ENCODE data around the gene ZFHX2. TPM values are rescaled to one million over a fixed set of nuclear protein-coding genes. Genes with fewer than 3 reads are reported as not detected.
A peak's percentile ranks its signal among the peaks of the same experiment; 100 is the strongest.
"Not testable (repeated sequence)": the region's sequence is repeated elsewhere in the genome, so short reads cannot be mapped to it uniquely, and the experiment has no call there.

Gene ZFHX2
- total RNA-seq, 1 donor from 2014 or later = 27.3 TPM

- Histone ChIP-seq H3K4me2 (ENCODE audit: low read length) (no peak overlapping the region), H2AFZ (ENCODE audit: low read depth, low read length) (no peak overlapping the region)
- peaks cover 24% of the 10 kb centered on the region for H3K4me1 Mint-ChIP-seq (ENCODE audit: low read depth, unreplicated experiment)
These were observed 13.4 kb downstream of the ZFHX2 start for GRCh38 chr14:23538050-23538718.

GRCh38 chr14:23537351-23538049, 14.1 kb downstream of the ZFHX2 start:
- Histone ChIP-seq H3K9me3 (ENCODE audit: insufficient read depth, low read depth, low read length) (no peaks in the 10 kb centered on the region), H3K36me3 (ENCODE audit: insufficient read depth, low read length) (no peaks in the 10 kb centered on the region), H3K4me1 (ENCODE audit: insufficient read depth, low read length) (peaks cover 3% of the 10 kb centered on the region), H4K20me1 (ENCODE audit: insufficient read depth, low read length) (no peaks in the 10 kb centered on the region), H3K4me2 (ENCODE audit: low read length) (no peak overlapping the region), H3K79me2 (ENCODE audit: insufficient read depth, low read length) (no peaks in the 10 kb centered on the region), H2AFZ (ENCODE audit: low read depth, low read length) (no peak overlapping the region), H3K27ac (ENCODE audit: low read depth, low read length) (no peak overlapping the region), H3K4me3 (ENCODE audit: insufficient read depth, low read depth, low read length) (no peak overlapping the region), H3K9ac (ENCODE audit: low read length) (no peak overlapping the region), H3K27me3 (ENCODE audit: insufficient read depth, low read length) (no peaks in the 10 kb centered on the region)
- Mint-ChIP-seq H3K27me3 (ENCODE audit: low read depth, unreplicated experiment) (no peaks in the 10 kb centered on the region), H3K4me1 (ENCODE audit: low read depth, unreplicated experiment) (peaks cover 24% of the 10 kb centered on the region), H3K36me3 (ENCODE audit: low read depth, unreplicated experiment) (peaks cover 12% of the 10 kb centered on the region), H3K9me3 (ENCODE audit: unreplicated experiment) (no peaks in the 10 kb centered on the region), H3K27ac (ENCODE audit: unreplicated experiment) (no peak overlapping the region), H3K4me3 (ENCODE audit: unreplicated experiment) (peak overlapping the region; percentile 22)
- DNase-seq (ENCODE audit: low read depth) (no peak), FAIRE-seq (no peak)
- TF ChIP-seq EZH2 (IDR thresholded peaks at IDR 0.05; ENCODE audit: insufficient read depth, low read length) (no peak), CTCF (IDR thresholded peaks at IDR 0.05; ENCODE audit: insufficient read depth, low read depth, low read length) (no peak)

More at GRCh38 chr14:23538050-23538718, 13.4 kb downstream of the ZFHX2 start:
- DNase-seq (ENCODE audit: low read depth) (no peak), FAIRE-seq (no peak)
- Histone ChIP-seq H4K20me1 (ENCODE audit: insufficient read depth, low read length) (no peaks in the 10 kb centered on the region), H3K36me3 (ENCODE audit: insufficient read depth, low read length) (no peaks in the 10 kb centered on the region), H3K27ac (ENCODE audit: low read depth, low read length) (no peak overlapping the region), H3K27me3 (ENCODE audit: insufficient read depth, low read length) (no peaks in the 10 kb centered on the region), H3K9me3 (ENCODE audit: insufficient read depth, low read depth, low read length) (no peaks in the 10 kb centered on the region), H3K4me1 (ENCODE audit: insufficient read depth, low read length) (peaks cover 3% of the 10 kb centered on the region), H3K79me2 (ENCODE audit: insufficient read depth, low read length) (no peaks in the 10 kb centered on the region), H3K9ac (ENCODE audit: low read length) (no peak overlapping the region), H3K4me3 (ENCODE audit: insufficient read depth, low read depth, low read length) (no peak overlapping the region)
- H3K36me3 Mint-ChIP-seq (ENCODE audit: low read depth, unreplicated experiment) = peaks cover 9% of the 10 kb centered on the region
- peak overlapping the region; percentile 22 for H3K4me3 Mint-ChIP-seq (ENCODE audit: unreplicated experiment)
- H3K9me3 Mint-ChIP-seq (ENCODE audit: unreplicated experiment) = no peaks in the 10 kb centered on the region
- TF ChIP-seq EZH2 (IDR thresholded peaks at IDR 0.05; ENCODE audit: insufficient read depth, low read length) (no peak), CTCF (IDR thresholded peaks at IDR 0.05; ENCODE audit: insufficient read depth, low read depth, low read length) (no peak)
- no peaks in the 10 kb centered on the region for H3K27me3 Mint-ChIP-seq (ENCODE audit: low read depth, unreplicated experiment)
- peak overlapping the region; percentile 73 for H3K27ac Mint-ChIP-seq (ENCODE audit: unreplicated experiment)

- FAIRE-seq; H3K4me2 ChIP-seq (ENCODE audit: low read length); H3K27me3 ChIP-seq (ENCODE audit: insufficient read depth, low read length); H3K27ac Mint-ChIP-seq (ENCODE audit: unreplicated experiment); H3K27ac ChIP-seq (ENCODE audit: low read depth, low read length); H3K4me3 ChIP-seq (ENCODE audit: insufficient read depth, low read depth, low read length); H3K36me3 ChIP-seq (ENCODE audit: insufficient read depth, low read length); DNase-seq (ENCODE audit: low read depth); H3K9me3 Mint-ChIP-seq (ENCODE audit: unreplicated experiment); H3K79me2 ChIP-seq (ENCODE audit: insufficient read depth, low read length); H4K20me1 ChIP-seq (ENCODE audit: insufficient read depth, low read length); H3K27me3 Mint-ChIP-seq (ENCODE audit: low read depth, unreplicated experiment); H3K4me3 Mint-ChIP-seq (ENCODE audit: unreplicated experiment); H3K9me3 ChIP-seq (ENCODE audit: insufficient read depth, low read depth, low read length); H3K9ac ChIP-seq (ENCODE audit: low read length); H2AFZ ChIP-seq (ENCODE audit: low read depth, low read length); H3K4me1 ChIP-seq (ENCODE audit: insufficient read depth, low read length): not testable (repeated sequence)
- H3K4me1 Mint-ChIP-seq (ENCODE audit: low read depth, unreplicated experiment) = peaks cover 22% of the 10 kb centered on the region
- peaks cover 17% of the 10 kb centered on the region for H3K36me3 Mint-ChIP-seq (ENCODE audit: low read depth, unreplicated experiment)
These were observed 14.7 kb downstream of the ZFHX2 start for GRCh38 chr14:23536906-23537305.

Data from astrocyte (in vitro differentiated cells and primary cell).